Right renal cortex interstitium (tissue), 3 donors: ENCODE data around the gene OTOGL. TPM values are rescaled to one million over a fixed set of nuclear protein-coding genes. Genes with fewer than 3 reads are reported as not detected.

ENCODE experiments used
- DNase-seq, 3 donors: peaks; one replicate each; pipeline ENCODE4 v3.0.0-alpha.2; 2013; ENCODE audit warnings: low read depth in 3 of 3, low spot score in 2 of 3
- polyA plus RNA-seq, 3 donors: library from polyadenylated mRNA; unstranded; fragments of 120-200 nt; gene quantifications; one replicate each; pipeline ENCODE4 v1.2.1, GENCODE V29; 2013; ENCODE audit not compliant: insufficient read length in 3 of 3

The OTOGL gene
- polyA plus RNA-seq, 3 donors, result 0.83 to 1.0 (median 0.92) TPM

GRCh38 chr12:80353254-80353653 lies 253.9 kb downstream of the OTOGL start:
- DNase-seq, result no peak

- DNase-seq, result no peak
Measured at GRCh38 chr12:80356097-80356496, 256.8 kb downstream of the OTOGL start.

GRCh38 chr12:80359703-80360102 lies 260.4 kb downstream of the OTOGL start:
- DNase-seq, result no peak

DNA sequence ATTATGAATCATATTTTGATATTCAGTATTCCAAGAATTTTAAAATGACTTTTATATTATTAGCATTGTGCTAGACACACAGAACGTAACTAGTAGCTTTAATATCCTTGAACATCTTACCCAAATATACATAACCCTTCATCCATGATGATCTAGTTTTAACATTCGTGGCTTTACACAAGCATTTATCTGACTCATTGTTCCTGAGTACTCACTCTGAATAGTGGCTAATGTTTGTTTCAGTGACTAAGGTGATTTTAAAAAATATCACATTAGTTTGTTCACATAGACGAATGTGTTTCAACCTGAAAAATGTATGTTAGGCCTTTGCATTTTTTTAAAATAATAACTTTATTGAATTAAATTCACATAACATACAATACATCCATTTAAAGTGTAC lies 264.7 kb downstream of the OTOGL start:
- no peak for DNase-seq

GRCh38 chr12:80373666-80374065 lies 274.3 kb downstream of the OTOGL start:
- DNase-seq, result no peak

DNA sequence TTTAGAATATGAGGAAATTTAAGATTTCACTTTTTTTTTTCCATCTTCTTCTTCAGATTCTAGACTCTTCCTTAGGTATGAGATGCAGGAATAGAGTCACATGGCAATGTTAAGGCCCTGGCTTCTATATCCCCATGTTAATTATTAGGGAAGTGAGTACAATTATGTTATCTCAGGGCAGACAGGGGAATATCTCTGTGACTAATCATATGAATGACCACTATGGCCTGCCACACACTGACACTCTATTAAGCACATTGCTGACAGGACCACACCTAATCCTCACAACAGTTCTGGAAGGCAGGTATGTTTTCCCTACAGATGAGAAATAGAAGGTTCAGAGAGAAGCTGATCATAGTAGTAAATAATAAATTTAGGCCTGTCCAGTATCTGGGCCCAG lies 275.3 kb downstream of the OTOGL start:
- no peak for DNase-seq

DNA sequence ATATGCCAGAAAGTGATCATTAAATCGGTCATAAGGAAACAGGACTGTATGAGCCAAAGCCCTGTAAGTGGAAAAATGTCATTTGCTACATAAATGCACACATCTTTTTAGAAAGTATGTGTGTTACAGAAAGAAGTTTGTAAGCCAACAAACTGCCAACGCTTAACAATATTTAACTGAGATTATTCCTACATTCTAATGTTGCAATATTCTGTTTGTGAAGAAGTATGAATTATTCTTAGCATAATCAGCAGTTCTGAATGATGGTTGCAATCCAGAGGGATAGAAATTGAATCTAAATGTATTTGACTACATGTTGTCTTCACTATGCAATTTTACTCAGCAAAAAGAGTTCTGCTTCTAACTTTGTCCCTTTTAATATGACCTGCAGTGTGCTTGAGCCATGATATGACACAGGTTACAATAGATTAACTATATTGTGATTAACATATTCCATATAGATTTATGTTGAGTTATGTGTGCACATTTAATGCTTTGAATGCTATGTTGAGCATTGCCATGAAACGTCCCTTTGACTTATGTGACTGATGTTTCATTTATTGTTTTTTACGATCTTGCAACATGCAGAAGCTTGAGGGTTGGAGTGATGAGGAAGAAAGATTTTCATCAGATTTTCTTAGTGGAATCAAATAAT lies 277.9 kb downstream of the OTOGL start:
- DNase-seq, result no peak

DNA sequence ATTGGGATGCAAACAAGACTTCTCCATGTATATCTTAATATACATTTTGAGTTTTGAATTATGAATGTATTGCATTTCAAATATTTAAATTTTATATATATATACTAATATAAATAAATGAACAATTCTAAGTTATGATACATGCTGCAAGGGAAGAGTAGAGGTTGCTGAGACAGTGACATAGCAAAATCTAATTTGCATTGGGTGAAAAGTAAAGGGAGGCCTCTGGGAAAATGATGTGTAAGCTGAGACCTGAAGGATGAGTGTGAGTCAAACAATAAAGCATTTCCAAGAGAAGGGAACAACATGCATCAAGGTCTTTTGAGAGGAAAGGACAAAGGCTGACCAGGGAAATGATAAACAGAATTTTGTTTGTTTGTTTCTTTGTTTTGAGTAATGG lies 281.8 kb downstream of the OTOGL start:
- no peak for DNase-seq

- DNase-seq, result no peak
Measured at GRCh38 chr12:80382254-80382653, 282.9 kb downstream of the OTOGL start.

- DNase-seq, result peak in 1 of 3 donors; percentile 26
Measured at GRCh38 chr12:80400571-80400991, 301.2 kb downstream of the OTOGL start.

DNA sequence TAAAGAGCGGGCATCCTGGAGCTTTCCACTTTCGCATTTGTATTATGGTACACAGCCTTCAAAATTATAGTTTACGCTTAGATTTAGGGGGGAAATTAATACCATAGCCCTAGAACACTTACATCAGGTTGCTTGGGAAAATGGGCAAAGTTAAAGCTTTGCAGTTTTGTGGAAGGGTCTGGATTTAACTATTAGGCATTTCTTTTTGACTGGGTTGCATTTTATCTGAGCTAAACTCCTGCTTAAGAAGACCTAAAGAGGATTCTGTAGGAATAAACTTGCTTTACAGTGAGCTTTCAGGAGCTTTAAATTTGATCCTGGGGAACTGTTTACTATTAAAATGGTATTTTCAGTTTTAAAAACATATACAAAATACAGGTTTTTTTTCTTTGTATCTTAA lies 301.9 kb downstream of the OTOGL start:
- no peak for DNase-seq

GRCh38 chr12:80404629-80405028 lies 305.3 kb downstream of the OTOGL start:
- DNase-seq, result no peak

DNA sequence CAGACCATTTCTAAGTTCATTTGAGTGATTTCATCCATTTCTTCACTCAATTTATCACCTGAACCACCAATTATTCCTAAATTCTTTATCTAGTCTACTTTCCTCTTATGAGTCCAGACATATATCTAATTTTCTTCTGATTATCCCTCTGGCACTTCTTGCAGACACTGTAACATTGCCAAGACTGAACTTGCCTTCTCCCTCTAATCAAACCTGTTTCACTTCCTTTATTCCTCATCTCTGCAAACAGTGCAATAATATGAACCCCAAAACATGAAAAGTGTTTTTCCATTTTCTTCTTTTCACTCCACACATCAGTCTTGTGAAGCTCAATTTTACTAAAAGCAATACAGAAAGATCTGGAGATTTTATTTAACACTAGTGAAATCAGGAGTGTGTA lies 306.9 kb downstream of the OTOGL start:
- no peak for DNase-seq

- DNase-seq, result no peak
Measured at GRCh38 chr12:80411787-80412186, 312.4 kb downstream of the OTOGL start.

GRCh38 chr12:80412343-80412953 lies 313.1 kb downstream of the OTOGL start:
- DNase-seq, result peak in 2 of 3 donors; percentile 26 to 34

DNA sequence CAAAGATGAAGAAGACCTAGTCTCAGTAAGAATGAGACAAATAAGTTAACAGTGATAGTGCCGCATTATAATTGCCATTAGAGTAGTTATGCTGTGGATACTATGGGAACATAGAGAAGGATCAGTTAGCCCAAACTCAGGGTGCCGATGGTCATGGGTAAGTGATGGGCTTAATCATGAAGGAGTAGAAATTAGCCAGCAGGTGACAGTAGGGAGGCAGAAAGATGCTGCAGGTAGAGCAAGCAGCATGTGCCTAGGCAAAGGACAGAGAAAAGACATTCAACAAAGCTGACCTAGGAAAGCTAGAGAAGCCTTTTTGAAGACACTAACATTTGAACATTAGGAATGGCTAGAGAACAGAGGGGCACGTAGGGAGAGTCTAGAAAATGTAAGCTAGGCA lies 314.1 kb downstream of the OTOGL start:
- no peak for DNase-seq

DNA sequence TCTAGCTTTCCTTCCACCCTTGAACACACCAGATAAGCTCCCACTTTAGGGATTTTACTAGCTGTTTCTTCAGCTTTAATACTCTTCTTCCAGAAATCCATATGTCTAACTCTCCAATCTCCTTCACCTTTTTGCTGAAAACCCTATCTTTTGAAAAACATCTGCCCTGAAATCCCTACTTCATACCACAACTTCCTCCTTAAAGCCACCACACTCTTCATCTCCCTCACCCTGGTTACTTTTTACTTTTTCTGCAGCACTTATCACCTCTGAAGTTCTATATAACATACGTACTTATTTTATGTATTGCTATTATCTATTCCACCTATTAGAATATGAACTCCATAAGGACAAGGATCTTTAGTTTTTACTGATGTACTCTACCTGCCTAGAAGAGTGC lies 316.1 kb downstream of the OTOGL start:
- DNase-seq, result no peak

DNA sequence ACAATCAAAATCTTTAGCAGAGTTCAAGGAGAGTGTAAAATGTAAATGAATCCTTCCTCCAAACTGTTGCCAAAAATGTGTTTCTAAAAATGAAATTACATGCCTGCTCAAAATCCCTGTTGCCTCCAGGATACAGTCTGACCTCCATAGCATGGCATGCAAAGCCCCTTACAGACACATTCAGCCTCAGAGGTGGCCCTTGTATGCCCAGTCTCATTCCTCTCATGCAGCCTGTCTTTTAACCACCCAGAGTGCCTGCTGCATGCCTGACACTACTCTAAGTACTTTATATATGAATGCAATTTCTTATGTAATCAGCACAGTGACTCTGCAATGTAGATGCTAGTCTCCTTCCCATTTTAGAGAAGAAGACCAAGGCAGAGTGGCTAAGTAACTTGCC lies 320.3 kb downstream of the OTOGL start:
- no peak for DNase-seq

DNA sequence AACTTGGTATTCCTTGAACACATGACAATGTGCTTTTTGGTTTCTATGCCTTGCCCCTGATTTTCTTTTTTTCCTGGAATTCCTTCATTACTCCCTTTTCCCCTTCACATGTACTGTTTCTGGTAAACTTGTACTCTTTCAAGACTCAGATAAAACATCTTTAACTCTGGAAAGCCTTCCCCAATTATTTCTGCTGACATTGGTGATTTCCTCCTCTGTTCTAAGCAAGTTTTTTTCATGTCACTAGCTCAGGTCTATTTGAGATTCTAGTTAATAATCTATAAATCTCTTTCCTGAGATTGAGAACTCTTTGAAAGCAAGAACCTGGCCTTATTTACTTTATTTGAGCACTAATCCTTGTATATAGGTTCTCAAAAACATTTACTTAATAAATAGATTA lies 320.7 kb downstream of the OTOGL start:
- no peak for DNase-seq

GRCh38 chr12:80422550-80422949 lies 323.2 kb downstream of the OTOGL start:
- no peak for DNase-seq
